RKO (cell line): ENCODE data around the gene RFPL3.
"Not testable (repeated sequence)": the region's sequence is repeated elsewhere in the genome, so short reads cannot be mapped to it uniquely, and the experiment has no call there.

ENCODE experiments used
- DNase-seq: peaks from one replicate; pipeline ENCODE4 v3.0.0-alpha.2; 2016; ENCODE audit warnings: low spot score

The RFPL3 gene

DNA sequence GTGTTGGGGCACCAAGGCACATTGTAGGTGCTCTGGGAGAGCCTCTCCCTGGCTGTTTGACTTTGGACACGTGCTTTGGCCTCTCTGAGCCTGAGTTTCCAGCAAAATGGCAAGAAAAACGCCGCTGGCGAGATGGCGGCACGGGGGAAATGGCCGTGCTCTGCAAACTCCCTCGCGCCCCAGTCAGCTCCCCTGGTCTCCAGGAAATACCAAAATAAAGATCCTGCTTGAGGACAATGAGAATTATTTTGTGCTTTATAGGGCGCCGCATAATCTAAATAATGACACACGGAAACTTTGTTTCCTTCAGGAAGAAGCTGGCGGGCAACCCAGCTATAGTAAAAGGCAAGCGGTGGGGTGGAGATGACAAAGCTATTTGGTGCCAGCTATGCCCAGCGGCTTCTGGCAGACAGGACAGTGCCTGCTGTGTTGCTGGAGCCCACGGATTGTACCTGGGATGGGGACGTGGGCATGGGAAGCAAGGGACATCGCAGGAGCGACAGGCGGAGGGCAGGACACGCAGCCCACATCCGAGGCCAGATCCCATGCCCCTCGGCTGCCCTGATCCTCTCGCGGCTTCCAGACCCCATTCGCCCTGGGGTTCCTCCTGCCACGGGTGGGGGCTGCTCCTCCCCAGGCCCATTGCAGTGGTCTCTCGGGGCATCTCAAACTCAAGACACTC, 26.3 kb upstream of the RFPL3 start:
- DNase-seq, result no peak

GRCh38 chr22:32331918-32332725, 25.5 kb upstream of the RFPL3 start:
- DNase-seq, result no peak

DNA sequence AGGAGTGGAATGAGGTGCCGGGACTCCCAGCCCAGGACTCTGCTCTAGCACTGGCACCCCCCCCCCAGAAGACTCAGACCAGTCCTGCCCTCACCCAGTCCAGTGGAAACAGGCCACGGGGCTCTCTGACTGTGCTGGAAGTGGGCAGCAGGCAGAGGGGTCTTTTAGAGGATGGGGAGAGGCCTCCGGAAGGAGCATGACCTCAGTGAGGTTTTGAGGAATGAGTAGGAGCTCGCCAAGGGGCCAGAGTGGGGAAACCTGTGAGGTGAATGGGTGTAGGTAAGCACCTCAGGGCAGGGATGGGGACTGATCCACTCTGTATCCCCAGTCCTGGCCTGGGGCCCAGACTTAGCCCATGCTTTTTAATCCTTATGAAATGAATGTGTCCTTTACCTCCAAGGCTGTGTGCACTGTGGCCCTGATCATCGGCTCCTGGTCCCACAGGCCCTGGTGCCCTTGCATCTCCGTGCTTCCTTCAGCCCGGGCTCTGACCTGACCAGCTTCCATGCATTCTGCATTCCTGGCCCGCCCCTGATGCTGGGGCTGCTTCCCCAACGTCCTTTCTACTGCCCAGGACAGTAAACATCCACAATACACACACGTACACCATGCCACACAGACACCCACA, 24.4 kb upstream of the RFPL3 start:
- DNase-seq, result no peak

- DNase-seq, result no peak
Observed at GRCh38 chr22:32333769-32334659, 23.7 kb upstream of the RFPL3 start.

DNA sequence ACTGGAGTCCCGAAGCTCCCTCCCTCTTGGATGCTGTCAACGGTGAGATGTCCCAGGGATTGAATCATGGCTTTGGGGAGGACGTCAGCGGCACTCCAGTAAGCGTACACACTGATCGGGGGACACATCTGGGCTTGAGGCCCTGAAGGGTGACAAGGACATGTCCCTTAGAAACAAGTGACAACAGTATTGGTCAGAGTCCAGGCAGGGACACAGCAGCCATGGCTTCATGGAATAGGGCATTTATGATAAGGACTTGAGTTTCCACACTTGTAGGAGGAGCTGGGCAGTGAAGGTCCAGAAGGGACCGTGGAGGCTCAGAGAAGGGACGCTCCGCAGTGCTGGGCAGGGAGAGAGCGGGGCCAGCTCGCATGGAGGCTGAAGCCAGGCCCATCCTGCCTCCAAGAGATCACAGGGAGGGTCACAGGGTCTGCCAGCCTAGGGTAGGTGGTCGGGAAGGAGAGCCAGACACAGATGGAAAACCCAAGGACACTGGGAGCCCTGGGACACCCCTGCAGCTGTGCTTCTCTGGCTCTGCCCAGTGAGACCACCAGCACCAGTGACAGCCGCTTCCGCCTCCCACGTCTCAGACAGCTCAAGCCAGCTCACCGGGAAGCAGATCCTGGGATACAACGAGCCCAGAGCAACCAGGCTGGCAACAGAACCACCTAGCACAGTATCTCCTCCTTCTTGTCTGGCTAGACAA, 22.9 kb upstream of the RFPL3 start:
- no peak for DNase-seq

DNA sequence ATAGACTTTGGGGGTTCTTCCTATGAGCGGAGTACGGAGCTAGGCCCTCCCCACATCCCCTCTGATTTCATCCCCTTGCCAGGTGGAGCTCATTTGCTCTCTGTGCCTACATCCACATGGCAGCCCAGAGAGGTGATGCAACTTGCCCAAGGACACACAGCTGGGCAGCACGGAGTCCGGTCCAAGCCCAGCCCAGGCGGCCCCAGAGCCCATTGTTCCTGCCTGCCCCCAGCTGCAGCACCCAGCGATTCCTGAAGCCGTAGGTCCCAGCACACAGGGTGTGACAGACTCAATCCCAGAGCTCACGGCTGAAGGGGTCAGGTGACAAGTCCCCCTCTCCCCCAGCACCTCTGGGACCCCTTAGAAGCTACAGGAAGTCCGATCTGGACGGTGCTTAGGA, 22.2 kb upstream of the RFPL3 start:
- DNase-seq, result no peak

DNA sequence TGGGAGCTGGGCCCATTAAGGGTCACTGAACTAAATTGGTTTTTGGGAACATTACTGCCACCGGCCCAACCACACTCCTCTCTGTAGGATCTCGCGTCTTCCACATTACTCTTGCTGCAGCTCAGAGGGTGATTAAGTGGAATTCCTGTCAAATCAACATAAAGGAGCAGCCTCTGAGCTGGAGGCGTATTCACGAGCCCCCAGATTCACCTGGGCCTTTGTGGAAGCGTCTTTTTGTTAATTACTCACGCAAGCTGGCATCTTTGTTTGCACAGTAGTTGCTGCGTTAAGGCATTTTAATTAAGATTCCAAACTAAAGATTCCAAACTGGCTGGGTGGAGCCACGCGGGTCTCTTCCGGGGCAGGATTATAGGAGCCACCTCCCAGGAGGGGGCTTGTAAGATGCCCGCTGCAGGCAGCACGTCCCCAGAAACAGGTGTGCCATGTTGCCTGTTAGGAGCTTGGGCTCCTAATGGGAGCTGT, 21.5 kb upstream of the RFPL3 start:
- no peak for DNase-seq

GRCh38 chr22:32336771-32337424, 20.8 kb upstream of the RFPL3 start:
- DNase-seq, result no peak

DNA sequence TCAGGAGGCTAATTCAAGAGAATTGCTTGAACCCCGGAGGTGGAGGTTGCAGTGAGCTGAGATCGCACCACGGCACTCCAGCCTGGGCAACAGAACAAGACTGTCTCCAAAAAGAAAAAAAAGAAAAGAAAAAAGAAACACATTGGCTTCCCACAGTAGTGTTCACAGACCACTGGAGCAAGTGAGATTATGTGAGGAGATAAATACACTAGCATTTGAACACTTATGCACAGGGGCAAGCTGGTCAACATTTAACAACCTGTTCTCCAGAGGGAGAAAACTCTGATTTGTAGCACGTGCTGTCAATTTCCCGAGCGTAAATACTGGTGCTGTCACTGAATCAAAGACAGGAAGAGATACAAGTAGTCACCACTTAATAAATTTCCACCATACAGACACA, 20.2 kb upstream of the RFPL3 start:
- not testable (repeated sequence) for DNase-seq

GRCh38 chr22:32338757-32339156, 18.9 kb upstream of the RFPL3 start:
- DNase-seq, result no peak

DNA sequence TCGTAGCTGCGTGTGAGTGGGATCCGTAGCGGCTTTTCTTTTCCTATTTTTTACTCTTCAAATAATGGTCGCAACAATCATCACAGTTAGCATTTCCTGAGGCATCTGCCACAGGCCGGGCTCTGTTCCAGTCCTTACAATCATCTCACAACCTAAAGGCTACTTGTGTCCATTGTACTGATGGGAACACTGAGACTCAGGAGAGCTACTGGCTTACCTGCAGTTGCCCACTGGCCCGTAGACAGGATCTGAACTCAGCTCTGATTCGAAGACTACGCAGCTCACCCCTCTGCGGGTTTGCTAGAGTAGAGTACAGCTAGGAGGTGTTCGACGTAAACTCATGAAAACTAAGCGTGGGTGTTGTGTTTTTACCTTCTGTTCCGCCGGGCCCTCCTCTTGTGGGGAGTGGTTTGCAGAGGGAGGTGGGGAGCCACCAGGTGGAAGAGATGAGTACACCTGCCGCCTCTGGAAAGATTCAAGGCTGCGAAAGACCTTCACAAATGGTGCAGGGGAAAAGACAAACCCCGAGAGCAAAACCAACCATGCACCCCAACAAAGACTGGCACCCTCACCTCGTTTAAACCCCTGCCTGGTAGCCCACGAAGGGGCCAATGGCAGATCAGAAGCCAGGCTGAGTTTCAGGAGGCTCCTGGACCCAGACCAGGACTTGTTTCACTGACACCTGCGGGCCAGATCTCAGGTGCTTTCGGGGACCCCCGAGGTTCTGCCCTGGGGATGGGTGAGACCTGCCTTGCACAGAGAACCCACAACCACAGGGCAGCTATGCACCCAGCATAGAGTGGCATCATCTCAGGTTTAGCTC, 18.3 kb upstream of the RFPL3 start:
- DNase-seq, result no peak

- no peak for DNase-seq
Observed at GRCh38 chr22:32340411-32340810, 17.3 kb upstream of the RFPL3 start.

GRCh38 chr22:32341122-32341740, 16.4 kb upstream of the RFPL3 start:
- DNase-seq, result no peak

DNA sequence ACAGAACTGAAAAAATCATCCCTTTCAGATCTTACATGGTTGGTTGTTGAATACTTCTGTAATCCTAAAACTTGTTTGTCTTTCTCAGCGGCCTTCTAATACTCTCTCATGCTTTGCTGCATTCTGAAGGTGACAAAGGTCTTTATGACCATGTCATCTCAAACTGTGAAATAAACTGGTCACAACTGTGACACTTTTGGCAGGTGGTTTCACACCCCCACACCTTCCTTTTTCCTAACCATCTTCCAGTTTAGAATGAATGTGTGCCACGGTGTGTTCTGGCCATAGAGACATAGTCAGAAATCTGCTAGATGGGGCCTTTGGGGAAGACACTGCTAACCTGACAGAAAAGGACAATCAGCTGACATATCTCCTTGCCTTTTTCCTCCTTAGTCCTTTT, 14.7 kb upstream of the RFPL3 start:
- DNase-seq, result no peak

DNA sequence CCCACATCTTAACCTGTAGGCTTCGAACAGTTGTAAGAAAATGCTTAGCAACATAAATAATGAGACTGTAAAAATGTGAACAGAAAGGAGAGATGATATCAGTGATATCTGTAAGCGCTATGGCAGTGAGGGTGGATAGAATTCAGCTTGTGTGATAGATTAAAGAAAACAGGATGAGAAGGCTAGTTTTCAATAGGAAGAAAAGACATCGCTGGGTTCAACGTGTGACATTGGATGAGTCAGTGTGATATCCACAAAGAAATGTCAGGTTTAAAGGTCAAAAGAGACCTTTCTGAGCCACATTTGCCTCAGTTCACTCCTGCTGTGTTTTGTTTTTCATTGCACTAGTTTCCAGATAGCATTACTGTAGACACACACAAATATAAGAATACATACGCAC, 13.7 kb upstream of the RFPL3 start:
- no peak for DNase-seq

- DNase-seq, result no peak
Observed at GRCh38 chr22:32348031-32348611, 9.5 kb upstream of the RFPL3 start.

DNA sequence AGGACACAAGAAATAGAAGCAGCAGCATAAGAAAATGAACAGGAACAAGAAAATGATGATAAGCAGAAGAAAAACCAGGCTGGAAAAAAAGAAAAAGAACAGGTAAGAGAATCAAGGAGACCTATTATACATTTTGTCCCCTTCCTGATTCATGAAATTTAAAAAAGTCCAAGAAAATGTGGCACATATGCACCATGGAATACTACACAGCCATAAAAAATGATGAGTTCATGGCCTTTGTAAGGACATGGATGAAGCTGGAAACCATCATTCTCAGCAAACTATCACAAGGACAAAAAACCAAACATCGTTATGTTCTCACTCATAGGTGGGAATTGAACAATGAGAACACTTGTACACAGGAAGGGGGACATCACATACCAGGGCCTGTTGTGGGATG, 5.8 kb upstream of the RFPL3 start:
- DNase-seq, result not testable (repeated sequence)

DNA sequence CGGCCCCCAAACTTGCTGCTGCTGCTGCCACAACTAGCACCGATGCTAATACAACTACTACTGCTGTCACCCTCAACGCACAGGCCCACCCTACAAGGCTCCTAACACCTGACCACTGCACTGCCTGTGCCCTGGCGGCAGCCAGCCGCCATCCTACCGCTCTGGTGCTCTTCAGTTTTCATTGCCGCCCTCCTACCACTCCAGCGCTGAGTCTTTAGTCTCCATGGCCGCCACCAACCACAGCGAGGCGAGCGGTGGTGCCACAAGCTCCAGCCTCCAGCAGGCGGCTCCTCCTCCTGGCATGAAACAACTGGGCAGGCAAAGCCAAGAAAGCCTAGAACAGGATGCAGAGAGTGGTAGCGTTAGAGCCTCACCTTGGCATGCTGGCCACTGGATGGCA, 5.0 kb upstream of the RFPL3 start:
- DNase-seq, result no peak

- no peak for DNase-seq
Observed at GRCh38 chr22:32353292-32353691, 4.4 kb upstream of the RFPL3 start.
